Activated CD8-positive, alpha-beta memory T cell treated with anti-CD3 and anti-CD28 coated beads, Interleukin-2, amount 50 U/mL, for 1 hour (primary cell): ENCODE measurements around the gene ENSA.
A peak's percentile ranks its signal among the peaks of the same experiment; 100 is the strongest.
"Not testable (repeated sequence)": the region's sequence is repeated elsewhere in the genome, so short reads cannot be mapped to it uniquely, and the experiment has no call there.

ENCODE experiments used
- DNase-seq: peaks from one replicate; pipeline ENCODE4 v3.0.0-alpha.2; 2020; ENCODE audit errors: extremely low read depth

ENSA gene, protein sequence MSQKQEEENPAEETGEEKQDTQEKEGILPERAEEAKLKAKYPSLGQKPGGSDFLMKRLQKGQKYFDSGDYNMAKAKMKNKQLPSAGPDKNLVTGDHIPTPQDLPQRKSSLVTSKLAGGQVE

DNA sequence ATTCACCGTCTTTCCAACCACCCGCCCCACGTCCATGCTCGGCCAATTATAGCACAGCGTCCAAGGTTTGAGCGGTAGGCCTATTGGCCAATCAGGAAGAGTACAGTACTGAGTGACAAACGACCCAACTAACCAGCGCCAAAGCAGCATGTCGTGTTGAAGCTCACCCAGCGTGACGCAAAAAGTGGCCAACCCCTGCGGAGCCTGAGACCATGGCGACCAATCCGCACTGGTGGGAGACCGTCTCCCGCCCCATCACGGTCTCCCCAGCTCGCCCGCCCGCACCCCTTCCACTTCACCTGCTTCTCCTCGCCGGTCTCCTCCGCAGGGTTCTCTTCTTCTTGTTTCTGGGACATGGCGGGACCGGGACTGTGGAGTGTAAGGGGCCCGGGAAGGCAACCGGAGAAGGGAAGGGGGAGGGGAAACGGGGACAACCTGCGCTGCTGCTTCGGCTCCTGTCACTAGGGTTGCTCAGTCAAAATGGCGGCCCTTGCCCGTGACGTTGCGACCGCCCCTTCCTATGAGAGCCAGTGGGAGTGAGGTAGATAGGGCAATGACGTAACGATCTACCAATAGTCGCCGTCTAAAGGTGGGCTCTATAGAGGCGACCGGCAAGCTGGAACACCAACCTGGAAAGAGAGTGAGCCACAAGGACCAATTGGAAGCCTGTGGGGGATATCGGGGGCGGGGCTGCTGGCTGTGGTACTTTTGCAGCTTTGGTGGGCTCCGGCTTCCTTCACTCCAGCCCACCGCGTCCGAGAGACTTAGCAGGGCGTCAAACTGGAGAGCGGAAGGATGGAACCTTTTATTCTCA is at the start of gene ENSA:
TSS of gene ENSA (minus strand) at position 498 of the 814 bp plus-strand sequence. CDS start at position 356, 142 bp downstream.
- DNase-seq, result peak; percentile 95

GRCh38 chr1:150678988-150679387 is 49.6 kb upstream of the ENSA start:
- DNase-seq, result no peak

DNA sequence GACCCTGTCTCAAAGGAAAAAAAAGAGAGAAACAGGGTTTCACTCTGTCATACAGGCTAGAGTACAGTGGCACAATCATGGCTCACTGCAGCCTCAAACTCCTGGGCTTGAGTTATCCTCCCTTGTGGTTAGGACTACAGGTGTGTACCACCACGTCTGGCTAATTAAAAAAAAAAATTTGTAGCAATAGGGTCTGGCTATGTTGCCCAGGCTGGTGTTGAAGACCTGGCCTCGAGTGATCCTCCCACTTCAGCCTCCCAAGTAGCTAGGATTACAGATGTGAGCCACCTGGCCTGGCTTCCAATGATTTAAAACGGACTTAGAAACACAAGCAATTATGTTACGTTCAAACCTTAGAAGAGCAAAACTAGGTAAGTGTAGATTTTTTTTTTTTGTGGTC is 45.5 kb upstream of the ENSA start:
- DNase-seq, result no peak

DNA sequence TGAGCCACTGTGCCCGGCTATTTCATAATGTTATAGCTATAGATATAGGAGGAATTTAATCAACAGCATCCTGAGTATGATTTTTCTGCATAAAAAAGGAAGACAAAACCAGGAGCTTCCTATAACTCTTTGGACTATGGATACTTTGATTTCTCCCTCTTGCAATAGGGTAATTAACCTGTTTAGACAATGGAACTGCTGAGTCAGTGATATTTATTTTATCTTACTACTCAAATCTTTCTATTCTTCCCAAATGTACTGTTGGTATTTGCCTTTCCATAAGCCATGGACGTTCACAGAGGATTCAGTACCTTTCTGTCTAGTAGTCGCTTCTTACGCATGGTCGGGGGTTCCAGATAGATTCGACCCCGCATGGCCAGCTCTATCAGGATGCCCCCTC is 33.9 kb upstream of the ENSA start:
- no peak for DNase-seq

DNA sequence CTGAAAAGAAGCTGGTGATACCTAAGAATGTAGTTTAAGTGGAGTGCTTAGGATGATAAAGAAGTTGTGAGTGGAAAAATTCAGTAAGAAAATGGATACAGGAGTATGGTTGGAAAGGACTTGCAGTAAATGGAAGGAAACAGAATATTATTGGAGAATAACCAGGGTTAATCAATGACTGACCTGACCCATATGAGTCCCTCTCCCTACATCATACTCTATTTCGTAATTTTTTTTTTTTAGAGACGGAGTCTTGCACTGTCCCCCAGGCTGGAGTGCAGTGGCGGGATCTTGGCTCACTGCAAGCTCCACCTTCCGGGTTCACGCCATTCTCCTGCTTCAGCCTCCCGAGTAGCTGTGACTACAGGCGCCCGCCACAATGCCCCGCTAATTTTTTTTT is 33.4 kb upstream of the ENSA start:
- no peak for DNase-seq

DNA sequence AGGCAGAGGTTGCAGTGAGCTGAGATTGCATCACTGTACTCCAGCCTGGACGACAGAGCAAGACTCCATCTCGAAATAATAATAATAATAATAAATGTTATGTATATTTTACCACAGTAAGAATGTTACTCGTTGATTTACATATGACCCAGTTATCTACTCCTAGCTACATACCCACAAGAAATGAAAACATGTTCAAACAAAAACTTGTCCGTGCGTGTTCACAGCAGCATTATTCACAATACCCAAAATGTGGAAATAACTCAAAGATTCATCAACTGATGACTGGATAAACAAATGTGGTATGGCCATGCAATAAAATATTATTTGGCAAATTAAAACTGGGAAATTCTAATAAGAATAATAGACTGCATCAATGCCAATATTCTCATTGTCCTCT is 31.7 kb upstream of the ENSA start:
- no peak for DNase-seq

- DNase-seq, result no peak
These were observed 31.2 kb upstream of the ENSA start for GRCh38 chr1:150660584-150660983.

DNA sequence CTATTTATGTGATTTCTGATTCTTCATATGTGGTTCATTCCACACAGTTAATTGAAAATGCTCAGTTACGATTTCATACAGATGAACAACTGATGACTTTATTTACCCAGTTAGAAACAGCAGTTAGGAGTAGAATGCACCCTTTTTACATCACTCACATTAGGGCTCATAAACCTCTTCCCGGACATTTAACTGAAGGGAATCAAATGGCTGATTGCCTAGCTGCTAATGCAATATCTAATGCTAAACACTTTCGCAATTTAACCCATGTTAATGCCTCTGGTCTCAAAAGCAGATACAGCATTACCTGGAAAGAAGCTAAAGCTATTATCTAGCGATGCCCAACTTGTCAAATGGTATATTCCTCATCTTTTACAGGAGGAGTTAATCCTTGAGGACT is 27.7 kb upstream of the ENSA start:
- DNase-seq, result not testable (repeated sequence)

DNA sequence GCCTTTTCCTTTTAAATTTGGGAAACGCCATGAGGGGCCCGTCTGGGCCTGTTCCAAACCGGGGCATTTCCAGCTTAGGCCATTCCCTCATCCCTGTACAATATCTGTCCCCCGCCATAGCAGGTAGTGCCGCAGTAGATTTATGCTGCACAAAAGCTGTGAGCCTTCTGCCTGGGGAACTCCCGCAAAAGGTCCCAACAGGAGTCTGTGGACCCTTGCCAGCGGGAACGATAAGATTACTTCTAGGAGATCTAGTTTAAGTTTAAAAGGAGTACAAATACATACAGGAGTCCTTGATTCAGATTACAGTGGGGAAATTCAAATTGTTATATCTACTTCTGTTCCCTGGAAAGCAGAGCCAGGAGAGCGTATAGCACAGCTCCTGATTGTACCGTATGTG is 25.2 kb upstream of the ENSA start:
- DNase-seq, result not testable (repeated sequence)

DNA sequence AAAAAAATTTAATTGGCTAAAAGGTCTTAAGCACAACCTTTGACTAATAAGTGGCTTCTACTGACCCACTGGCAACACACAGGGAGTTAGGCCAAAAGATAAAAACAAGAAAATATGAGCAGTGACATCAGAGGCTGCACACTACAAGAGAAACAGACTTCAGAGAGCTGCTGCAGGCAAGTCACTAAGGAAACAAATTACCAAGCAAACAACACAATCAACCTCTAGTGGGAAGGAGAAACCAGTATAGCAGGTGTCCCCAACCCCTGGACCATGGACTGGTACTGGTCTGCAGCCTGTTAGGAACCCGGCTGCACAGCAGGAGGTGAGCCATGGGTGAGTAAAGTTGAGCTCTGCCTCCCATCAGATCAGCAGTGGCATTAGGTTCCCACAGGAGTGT is 20.8 kb upstream of the ENSA start:
- DNase-seq, result no peak

- no peak for DNase-seq
These were observed 20.1 kb upstream of the ENSA start for GRCh38 chr1:150649441-150650075.

- no peak for DNase-seq
These were observed 12.9 kb upstream of the ENSA start for GRCh38 chr1:150642296-150642695.

DNA sequence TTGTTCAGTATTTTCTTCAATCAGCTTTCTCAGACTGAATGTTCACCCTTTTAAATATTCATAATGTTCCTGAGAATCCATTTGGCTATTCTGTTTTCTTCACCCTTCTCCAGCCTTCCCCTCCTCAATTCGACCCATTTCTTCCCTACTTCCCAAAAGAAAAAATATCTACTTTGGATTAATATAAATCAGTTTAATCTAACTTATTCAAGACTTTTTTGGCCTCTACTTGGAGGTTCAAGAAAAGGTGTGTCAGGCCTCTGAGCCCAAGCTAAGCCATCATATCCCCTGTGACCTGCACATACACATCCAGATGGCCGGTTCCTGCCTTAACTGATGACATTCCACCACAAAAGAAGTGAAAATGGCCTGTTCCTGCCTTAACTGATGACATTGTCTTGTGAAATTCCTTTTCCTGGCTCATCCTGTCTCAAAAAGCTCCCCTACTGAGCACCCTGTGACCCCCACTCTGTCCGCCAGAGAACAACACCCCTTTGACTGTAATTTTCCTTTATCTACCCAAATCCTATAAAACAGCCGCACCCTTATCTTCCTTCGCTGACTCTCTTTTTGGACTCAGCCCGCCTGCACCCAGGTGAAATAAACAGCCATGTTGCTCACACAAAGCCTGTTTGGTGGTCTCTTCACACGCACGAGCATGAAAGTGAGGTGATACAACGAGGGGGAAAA is 11.9 kb upstream of the ENSA start:
- not testable (repeated sequence) for DNase-seq

DNA sequence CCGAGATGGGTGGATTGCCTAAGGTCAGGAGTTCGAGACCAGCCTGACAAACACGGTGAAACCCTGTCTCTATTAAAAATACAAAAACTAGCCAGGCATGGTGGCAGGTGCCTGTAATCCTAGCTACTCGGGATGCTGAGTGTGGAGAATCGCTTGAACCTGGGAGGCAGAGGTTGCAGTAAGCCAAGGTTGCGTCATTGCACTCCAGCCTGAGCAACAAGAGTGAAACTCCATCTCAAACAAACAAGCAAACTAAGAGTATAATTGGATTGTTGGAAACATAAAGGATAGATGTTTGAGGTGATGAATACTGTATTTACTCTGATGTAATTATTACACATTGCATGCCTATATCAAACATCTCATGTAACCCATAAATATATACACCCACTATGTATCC is 9.0 kb upstream of the ENSA start:
- DNase-seq, result not testable (repeated sequence)

GRCh38 chr1:150634839-150635622 is 5.6 kb upstream of the ENSA start:
- not testable (repeated sequence) for DNase-seq

GRCh38 chr1:150628766-150629114 is 672 bp downstream of the ENSA start:
- no peak for DNase-seq

DNA sequence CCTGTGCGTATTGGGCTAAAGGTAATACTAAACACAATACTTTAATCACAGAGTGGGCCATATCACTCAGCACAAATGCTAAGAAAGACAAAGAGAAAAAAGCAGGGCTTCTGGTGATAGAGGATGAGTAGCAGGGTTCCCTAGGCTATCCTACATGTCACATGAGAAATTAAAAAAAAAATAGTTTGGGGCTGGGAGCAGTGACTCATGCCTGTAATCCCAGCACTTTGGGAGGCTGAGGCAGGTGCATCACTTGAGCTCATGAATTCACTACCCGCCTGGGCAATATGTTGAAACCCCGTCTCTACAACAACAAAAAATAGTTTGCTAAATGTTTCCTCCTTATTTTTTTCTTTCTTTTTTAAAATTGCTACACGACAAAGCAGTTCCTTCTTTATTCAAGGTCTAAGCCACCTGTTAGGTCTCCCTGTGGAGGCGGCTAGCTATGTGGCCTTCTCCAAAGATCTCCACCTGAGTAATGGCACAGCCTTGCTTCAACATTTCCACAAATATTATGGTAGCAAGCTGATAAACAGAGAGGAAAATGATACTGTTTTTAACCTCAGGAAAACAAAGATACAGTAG is 1.5 kb downstream of the ENSA start:
- DNase-seq, result no peak

DNA sequence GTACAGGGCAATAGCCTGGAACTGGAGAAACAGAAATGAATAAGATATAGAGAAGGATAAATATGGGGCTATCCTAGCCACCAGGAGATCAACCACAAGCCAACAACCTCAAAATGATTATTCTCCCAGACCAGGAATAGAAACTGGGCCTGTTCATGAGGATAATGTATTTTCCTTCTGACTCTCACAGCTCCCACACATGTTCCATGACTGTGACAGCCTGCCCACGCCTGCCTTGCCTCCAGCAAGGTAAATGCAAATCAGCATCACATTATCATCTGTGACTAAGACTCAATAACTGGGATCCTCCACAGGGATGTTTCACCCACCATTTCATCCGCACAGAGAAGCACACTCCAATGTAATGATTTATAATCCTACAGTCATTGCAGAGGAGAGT is 3.3 kb downstream of the ENSA start:
- DNase-seq, result no peak

GRCh38 chr1:150624546-150624945 is 4.9 kb downstream of the ENSA start:
- DNase-seq, result not testable (repeated sequence)

GRCh38 chr1:150624134-150624533 is 5.3 kb downstream of the ENSA start:
- DNase-seq, result not testable (repeated sequence)

DNA sequence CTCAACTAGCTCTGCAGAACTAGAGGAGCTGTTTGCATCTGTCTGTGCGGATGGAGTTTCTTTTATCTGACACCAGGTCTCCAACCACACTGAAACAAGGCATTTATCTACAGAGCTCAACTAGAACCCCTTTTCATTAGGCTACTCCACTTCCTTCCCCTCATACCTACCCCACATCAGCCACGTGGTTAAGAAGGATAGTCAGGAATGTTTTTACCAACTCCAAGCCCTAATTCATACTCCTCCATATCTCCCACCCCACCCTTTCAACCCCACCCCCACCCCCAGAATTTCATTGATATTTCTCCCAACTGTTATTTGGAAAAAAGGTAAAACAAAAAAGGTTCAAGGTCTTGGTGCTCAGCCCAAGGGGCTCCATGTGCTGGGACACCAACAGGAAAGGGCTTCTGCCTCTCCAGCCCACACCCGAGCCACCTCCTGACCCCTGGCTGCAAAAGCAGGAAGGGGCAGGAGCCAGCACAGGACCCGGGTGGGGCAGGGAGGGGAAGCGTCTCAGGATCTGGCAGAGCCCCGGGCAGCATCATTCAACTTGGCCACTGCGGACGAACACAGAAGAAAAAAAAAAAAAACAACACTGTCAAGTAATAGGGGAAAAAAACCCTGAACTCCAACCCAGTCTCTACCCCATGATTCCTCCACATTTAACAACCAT is 7.0 kb downstream of the ENSA start:
- DNase-seq, result no peak
